OCI-M2 (cell line): Measurements from ENCODE around the gene TFAP2E.

Experiments used
- DNase-seq: peaks from one replicate; lab custom pipeline; 2025; ENCODE audit not compliant: unreplicated experiment; lab: John Stamatoyannopoulos, UW

Gene TFAP2E

DNA sequence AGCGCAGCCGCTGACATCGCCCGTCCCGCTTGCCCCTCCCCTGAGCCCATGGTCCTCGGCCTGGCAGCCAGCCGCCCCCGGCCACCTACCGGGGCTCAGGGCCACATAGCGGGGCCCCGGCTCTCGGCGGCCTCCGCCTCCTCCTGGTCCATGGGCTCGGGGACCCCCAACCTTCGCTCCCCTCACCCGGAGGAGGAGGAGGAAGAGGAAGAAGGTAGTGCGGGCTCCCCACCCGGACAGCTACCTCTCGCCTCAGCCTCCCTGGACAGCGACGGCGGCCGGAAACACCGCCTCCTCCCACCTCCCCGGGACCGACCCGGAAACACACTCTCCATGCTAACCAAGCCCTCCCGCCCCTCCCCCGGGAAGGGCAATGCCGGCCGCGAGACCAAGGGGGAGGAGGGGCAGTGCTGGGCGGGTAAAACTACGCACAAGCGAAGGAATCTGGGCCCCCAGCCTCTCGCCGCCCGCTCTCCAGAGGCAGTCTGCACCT lies 15.9 kb upstream of the TFAP2E start, which contains the start of gene KIAA0319L:
Gene KIAA0319L (minus strand): TSS at position 286 of the 493 bp plus-strand sequence. CDS start 2,912 bp downstream, outside the sequence.
- DNase-seq, result no peak

DNA sequence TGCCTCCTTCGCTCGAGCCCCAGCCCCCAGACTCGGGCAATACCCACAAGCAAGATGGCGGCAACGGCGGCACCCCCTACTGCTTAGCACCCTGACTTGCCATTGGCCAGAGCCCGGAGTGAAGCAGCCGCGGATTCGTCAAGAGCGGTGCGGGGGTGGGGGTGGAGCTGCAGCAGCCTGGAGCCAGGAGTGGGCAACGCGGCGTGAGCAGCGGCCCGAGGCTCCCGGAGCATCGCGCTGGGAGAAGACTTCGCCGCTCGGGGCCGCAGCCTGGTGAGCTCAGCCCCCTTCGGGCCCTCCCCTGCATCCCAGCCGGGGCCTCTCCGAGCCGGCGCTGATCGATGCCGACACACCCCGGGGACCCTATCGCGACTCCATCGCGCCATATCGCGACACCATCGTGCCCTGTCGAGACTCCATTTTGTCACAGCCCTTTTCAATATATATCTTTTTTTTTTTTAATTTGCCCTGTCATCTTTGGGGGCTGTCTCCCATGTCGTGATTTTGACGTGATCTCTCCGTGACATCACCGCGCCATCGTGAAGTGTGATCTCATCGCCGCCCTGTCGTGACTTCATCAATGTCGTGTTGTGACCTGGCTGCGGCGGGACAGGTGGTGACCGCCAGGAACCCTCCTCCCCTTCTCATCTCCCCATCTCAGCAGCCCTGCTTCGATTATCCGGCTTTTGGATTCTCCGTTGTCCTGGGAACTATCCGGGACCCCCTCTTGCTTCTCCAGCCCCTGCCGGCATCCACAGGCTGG lies 15.3 kb upstream of the TFAP2E start, which contains the start of gene NCDN:
Gene NCDN (plus strand): TSS at position 189 of the 763 bp plus-strand sequence. CDS start 392 bp downstream, at position 581.
- peak; percentile 38 for DNase-seq

DNA sequence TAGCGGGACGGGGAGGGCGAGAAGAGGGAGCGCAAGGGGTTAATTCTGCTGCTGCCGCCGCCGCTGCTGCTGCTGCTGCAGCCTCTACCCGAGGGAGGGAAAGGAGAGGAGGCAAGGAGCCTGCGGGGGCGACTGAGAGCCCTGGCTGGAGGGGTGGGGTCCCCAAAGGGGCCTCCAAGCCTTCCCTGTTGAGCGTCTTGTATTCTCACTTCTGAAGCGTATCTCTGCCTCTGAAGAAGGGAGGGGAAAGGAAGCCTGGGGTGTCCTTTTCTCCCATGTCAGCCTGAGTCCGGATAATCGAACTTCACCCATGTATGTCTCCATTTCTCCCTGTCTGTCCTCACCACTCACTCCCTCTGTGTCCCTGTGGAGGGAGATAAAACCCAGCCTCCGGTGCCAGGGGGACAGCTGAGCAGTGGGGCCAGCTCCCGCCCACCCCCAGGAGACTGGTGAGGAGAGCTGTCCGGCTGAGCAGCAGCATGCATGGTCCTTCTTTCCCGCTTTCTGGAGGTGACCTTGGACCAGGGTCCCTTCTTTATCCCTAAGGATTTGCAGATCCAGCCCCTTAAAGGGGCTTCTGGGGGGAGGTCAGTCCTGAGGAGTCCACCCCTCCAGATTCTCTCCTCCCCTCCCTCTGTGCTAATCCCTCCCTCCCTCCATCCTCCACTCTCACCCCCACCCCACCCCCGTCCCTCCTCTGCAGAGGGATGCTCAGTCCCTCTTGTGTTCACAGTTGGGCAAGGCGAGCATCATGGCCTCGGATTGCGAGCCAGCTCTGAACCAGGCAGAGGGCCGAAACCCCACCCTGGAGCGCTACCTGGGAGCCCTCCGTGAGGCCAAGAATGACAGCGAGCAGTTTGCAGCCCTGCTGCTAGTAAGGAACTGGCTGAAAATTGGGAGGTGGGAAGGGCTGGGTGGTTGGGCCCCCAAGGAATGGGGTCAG lies 14.5 kb upstream of the TFAP2E start:
- DNase-seq, result no peak

DNA sequence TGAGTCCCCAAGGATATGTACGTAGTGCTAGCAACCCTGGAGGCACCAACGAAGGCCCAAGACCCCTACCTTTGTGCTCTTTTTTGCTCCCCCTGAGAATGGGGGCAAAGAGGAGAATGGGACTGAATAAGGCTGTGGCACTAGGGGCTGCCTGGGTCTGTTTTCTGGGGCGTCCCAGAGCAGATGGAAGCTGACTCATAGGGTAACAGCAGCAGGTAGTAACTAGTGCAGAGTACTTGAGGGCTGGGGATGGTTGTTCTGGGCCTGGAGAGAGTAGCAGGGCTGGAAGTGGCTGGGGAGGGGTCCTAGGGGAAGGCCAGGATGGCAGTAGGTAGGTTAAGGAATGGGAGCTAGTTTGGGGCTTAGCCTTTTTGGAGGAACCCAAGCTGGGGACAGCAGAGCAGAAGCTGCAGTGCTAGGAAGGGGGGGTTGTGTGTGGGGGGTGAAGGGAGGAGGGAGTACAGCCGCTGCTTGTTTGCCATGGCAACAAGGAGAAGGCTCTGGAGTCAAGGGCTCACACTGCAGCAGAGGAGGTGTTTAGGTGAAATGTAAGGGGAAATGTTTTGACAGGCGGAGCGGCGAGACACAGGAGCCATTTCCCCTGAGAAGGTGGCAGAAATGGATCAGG lies 13.7 kb upstream of the TFAP2E start:
- no peak for DNase-seq

DNA sequence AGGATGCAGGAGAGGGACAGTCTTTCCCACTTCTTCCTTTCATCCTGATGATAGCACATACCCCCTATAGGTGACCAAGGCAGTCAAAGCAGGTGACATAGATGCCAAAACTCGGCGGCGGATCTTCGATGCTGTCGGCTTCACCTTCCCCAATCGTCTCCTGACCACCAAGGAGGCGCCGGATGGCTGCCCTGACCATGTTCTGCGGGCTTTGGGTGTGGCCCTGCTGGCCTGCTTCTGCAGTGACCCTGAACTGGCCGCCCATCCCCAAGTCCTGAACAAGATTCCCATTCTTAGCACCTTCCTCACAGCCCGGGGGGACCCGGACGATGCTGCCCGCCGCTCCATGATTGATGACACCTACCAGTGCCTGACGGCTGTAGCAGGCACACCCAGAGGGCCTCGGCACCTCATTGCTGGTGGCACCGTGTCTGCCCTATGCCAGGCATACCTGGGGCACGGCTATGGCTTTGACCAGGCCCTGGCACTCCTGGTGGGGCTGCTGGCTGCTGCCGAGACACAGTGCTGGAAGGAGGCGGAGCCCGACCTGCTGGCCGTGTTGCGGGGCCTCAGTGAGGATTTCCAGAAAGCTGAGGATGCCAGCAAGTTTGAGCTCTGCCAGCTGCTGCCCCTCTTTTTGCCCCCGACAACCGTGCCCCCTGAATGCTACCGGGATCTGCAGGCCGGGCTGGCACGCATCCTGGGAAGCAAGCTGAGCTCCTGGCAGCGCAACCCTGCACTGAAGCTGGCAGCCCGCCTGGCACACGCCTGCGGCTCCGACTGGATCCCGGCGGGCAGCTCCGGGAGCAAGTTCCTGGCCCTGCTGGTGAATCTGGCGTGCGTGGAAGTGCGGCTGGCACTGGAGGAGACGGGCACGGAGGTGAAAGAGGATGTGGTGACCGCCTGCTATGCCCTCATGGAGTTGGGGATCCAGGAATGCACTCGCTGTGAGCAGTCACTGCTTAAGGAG lies 12.6 kb upstream of the TFAP2E start:
- no peak for DNase-seq

DNA sequence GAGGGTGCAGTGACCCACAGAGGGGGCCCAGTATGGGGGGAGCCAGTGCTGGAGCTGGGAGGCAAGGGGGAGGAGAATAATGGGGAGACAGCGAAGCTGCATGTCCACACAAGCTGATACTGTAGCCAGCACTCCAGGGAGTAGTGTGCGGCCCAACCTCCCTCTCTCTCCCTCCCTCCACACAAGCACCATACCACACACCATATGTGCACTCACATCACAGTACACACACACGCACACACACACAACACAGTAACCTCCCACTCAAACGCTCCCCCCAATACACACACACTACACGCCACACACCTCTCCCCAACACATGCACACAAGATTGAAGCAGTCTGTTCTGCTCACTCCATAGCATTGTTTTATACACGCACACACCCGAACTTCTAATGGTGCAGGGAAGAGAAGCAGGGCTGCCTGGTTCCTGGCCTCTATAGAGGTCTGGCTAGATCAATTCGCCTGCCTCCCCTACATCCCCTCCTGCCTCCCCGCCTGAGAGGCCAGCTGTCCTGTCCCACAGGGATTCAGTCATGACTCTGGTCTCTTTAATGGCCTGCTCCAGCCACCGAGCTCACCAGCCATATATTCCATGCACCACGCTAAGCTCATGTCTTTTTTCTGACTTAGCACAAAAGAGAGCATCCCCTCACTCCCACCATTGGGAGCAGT lies 11.7 kb upstream of the TFAP2E start:
- DNase-seq, result no peak

DNA sequence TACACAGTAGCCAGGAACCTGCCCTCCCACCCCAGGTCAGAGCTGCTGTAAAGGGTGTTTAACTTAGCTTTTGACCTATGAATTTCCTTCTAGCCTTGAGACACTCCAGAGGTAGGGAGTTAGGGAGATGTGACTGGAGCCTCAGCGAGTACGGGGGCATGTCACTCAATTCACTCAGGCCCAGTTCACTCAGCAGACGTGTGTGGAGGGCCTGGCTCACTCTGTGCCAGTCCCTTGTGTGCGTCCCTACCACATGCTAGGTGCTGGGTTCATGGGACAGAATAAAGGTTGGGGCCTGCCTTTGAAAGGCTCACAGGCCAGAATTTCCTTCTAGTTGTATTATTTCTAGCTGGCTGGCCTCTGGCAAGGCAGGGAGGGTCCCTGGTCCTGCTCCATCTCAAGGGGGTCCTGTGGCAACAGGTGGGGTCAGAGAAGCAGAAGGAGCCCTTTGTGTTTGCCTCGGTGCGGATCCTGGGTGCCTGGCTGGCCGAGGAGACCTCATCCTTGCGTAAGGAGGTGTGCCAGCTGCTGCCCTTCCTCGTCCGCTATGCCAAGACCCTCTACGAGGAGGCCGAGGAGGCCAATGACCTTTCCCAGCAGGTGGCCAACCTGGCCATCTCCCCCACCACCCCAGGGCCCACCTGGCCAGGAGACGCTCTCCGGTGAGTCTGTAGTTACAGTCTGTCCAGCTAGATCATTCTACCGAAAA lies 11.0 kb upstream of the TFAP2E start:
- DNase-seq, result no peak

DNA sequence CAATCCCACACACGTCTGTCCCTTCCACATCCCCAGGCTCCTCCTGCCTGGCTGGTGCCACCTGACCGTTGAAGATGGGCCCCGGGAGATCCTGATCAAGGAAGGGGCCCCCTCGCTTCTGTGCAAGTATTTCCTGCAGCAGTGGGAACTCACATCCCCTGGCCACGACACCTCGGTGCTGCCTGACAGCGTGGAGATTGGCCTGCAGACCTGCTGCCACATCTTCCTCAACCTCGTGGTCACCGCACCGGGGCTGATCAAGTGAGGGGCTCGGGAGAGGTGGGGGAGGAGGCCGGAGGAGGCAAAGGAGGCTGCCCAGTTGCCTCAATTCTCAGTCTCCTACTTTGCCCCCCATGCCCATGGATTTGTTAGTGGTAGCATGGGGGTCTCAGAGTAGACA lies 9.9 kb upstream of the TFAP2E start:
- no peak for DNase-seq

DNA sequence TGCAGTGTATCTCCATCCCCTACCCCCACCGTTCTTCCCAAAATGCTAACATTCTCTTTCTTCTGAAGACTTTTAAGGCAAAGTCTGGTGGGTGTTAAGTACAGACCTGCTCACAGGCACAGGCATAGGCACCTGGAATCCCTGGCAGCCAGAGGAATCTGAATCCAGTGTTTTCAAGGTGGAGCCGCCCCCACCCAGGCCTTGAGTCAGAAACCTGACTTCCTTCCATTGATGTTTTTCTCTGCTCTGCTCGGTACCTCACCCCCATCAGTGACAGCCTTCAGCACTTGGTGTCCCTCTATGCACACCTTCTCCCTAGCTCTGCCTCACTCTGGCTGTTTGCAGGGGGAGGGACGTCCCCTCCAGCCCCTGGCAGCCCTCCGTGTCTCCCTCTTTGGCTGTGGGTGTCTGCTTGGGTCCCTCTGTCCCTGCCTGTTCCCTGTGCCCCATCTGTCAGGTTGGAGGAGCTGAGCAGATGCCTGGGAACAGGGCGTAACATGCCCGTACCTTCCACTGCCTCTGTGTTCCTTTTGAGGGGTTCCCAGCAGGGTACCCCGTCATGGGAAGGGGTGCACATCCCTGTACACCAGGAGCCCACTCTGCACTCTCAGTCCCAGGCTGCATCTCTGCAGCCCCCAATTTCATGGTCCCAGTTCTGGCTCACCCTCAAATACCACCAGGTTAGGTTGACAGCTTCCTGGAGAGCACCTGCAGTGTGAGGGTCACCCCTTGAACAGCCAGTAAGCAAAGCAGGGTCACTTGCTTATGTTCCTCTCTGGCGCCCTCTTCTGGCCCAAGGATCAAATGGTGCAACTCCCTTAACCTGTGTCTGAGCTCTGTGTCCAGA lies 8.9 kb upstream of the TFAP2E start:
- DNase-seq, result no peak

DNA sequence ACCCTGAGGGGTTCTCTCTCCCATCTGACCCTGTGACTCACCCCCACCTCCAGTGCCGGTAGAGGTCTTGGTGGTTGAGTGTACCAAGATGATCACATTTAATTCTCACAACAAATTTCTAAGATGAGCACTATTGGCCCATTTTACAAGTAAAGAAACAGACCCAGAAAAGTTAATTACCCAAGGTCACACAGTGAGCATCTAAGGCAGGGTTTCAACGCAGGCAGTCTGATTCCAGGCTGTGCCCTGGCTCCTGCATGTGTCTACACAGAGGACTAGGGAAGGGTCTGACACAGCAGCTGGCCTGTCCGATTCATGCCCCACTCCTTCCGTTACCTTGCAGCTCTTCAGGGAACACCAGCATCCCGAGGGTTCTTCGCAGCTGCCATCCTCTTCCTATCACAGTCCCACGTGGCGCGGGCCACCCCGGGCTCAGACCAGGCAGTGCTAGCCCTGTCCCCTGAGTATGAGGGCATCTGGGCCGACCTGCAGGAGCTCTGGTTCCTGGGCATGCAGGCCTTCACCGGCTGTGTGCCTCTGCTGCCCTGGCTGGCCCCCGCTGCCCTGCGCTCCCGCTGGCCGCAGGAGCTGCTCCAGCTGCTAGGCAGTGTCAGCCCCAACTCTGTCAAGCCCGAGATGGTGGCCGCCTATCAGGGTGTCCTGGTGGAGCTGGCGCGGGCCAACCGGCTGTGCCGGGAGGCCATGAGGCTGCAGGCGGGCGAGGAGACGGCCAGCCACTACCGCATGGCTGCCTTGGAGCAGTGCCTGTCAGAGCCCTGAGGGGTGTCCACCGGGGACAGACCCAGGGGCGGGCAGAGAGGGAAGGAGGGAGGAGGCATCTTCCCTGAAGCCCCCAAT lies 8.0 kb upstream of the TFAP2E start:
- DNase-seq, result no peak

DNA sequence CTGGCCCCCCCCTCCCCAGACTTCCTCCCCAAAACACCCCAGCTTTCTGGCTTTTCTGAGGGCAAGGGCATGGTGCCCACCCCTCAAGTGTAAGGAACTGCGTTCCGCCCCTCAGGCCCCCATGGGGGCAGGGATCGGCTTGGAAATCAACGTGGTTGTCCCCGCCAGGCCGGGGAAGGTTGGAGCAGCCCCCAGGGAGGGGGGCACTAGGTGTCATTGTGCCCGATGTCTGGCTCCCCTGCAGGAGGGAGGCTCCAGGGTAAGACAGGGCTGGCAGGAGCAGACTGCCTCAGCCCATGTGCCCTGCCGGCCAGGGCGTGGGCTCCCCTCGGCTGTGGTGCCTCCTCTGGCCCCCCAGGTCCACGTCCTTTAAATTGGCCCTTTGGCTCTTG lies 7.4 kb upstream of the TFAP2E start:
- DNase-seq, result no peak

DNA sequence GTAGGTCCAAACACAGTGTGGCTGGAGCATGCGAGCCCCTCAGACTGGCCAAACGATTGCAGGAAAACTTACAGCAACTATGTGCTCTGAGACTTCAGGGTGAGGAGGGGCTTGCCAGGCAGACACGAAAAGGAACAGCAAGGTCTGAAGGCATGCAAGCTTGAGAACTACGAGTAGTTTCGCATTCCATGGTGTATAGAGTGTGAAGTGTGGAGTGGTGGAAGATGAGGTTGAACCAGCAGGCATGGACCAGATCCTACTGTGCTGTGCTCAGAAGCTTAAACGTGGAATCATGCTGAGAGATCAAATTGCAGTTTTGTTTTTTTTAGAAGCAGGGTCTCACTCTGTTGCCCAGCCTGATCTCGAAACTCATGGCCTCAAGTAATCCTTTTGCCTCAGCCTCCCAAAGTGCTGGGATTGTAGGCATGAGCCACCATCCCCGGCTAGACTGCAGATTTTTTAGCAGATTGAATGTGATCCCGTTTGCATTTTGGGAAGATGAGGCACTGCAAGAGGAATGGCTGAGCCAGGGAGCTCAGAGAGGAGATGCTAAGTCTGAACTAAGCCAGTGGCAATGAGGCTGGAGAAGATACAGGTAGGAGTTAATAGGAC lies 5.1 kb upstream of the TFAP2E start:
- no peak for DNase-seq

DNA sequence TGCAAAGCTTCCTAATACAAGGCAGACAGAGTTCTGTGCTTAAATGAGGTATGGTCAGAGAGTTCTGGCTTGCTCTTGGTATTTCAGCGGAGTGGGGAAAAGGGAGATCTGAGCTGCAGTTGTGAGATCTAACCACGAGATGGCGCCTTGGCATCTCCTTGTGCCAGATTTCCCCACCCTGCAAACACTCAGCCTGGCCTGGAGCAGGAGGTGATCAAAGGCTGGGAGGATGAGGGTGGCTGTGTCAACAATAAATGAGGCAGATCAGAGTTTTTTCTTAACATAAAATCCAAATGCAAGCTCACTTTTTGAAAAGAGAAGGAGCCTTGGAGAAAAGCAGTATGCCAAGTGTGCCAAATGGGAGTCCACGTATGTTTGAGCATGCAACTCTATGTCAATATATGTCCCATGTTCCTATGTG lies 4.1 kb upstream of the TFAP2E start:
- peak; percentile 67 for DNase-seq

DNA sequence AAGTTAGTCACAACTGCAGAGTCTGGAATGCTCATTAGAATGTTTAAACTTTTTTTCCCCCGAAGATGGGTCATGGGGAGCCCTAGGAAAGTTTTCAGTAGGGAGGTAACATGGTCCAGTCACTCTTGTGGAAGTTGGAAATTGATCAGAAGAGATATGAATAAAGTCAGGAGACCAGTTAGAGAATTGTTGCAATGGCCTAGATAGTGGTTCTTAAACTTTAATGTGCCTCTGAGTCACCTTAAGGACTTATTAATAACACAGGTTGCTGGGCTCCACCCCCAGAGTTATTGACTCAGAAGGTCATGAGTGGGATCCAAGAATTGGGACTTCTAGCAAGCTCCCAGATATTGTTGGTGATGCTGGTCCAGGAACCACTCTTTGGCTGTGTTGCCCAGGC lies 3.2 kb upstream of the TFAP2E start:
- no peak for DNase-seq

DNA sequence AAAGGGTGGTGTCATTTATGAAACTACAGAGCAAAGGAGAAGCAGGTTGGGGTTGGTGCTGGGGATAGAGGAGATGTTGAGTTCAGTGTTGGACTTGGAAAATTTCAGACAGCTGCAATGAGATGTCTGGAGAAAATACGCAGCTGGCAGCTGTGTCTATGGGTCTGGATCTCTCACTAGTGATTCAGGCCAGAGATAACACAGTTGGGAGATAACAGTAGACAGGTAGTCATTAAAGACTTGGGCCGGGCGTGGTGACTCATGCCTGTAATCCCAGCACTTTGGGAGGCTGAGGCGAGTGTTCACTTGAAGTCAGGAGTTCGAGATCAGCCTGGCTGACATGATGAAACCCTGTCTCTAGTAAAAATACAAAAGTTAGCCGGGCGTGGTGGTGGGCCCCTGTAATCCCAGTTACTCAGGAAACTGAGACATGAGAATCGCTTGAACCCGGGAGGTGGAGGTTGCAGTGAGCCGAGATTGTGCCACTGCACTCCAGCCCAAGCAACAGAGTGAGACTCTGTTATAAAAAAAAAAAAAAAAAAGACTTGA lies 2.5 kb upstream of the TFAP2E start:
- DNase-seq, result no peak

DNA sequence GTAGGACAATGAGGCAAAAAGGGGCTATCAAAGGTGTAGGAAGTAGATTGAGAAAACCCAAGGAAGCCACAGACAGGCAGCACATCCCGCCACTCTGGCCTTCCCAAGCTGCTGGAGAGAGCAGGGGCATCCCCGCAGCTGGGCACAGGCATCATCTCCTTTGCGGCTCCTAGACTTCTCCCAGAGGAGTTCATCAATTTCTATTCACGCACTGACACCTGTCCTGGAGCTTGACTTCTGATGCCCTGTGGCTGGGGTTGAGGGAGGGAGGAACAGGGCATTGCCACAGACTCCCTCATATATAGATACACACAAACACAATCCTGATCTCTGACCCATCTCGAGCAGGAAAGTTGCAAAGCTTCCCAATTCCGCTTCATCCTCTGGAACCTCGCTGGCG lies 1.9 kb upstream of the TFAP2E start:
- no peak for DNase-seq
